Anterior cingulate cortex (tissue), 58 donors: ENCODE results near the gene PTRH2.
"Not testable (repeated sequence)": the region's sequence is repeated elsewhere in the genome, so short reads cannot be mapped to it uniquely, and the experiment has no call there.

Experiments used
- DNase-seq, 58 donors: peaks; one replicate each; lab custom pipeline; 2025; lab: John Stamatoyannopoulos, UW

PTRH2 gene

DNA sequence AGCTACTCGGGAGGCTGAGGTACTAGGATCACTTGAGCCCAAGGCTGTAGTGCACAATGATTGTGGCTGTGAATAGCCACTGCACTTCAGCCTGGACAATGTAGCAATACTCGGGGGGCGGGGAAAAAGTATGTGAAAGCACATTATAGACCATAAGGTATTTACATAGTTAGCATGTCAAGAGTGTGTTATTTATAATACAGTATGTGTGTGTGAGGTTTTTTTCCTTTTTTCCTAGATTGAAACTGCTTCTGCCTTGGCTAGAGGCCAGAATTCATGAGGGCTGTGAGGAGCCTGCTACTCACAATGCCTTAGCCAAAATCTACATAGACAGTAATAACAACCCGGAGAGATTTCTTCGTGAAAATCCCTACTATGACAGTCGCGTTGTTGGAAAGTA is 30.5 kb downstream of the PTRH2 start:
- no peak for DNase-seq

DNA sequence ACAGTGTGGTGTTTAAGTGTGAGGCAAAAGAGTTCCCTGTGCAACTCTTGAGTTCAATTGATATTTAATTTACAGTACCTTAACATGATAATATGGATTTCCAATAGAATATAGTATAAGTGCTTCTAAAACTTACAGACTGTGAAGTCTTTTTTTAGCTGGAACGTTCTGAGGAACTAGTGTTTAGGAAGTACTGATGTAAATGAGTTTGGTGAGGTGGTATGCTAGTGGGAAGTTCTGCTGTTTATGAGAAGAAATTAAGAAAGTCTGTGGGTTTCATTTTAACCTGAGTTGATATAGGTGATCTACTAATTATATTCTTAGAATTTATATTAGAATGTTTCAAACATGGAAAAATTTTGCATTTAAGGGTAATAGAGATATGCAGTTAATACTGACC is 32.0 kb downstream of the PTRH2 start:
- DNase-seq: no peak

DNA sequence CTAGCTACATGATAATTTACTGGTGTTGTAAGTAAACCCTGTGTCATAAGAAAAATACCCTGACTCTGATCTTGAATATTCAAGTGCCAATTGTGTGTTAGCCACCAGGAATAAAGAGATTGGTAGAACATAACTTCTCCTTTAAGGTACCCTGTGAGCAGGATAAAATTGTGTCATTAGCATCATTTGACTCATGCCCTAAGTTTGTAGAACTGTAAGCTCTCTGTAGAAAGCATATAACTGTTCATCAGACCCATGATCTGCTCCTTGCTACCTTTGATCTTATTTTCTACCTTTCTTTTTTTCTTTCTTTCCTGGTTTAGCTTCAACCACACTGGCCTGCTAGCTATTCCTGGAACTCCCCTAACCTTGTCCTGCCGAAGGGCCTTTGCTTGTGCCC is 35.8 kb downstream of the PTRH2 start:
- no peak for DNase-seq

DNA sequence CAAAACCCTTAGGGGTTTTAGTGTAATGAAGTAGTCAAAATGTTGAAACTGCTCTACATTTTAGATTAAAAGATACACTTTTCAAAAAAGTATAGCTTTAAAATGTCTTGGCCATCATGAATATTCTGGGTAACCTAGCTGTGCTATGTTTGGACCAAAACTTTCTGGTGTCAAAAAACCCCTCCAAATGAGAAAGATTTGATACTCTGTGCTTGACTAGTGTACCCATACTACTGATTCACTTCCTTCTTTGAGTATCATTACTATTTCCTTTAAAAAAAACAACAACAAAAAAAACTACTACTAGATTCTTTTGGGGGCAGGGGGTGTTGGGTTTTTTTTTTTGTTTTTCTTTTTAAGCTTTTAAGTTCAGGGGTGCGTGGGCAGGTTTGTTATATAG is 37.3 kb downstream of the PTRH2 start:
- DNase-seq: no peak

DNA sequence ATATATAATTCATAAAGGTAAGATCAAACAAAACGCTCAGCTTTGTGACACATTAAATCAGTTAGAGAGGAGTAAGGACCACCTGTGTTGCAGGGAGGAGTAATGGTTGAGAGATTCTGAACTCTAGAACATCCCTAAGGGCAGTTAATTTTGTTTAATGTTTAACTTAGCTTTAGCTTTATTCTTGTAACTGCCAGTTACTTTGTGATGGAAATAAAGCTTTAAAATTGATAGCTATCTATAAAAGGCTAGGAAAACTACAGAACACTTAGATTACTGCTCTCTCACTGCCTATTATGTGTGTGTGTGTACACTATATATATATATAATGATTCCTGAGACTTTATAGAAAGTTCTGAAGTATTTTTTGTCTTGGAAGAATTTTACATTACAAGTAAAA is 37.8 kb downstream of the PTRH2 start:
- no peak for DNase-seq

DNA sequence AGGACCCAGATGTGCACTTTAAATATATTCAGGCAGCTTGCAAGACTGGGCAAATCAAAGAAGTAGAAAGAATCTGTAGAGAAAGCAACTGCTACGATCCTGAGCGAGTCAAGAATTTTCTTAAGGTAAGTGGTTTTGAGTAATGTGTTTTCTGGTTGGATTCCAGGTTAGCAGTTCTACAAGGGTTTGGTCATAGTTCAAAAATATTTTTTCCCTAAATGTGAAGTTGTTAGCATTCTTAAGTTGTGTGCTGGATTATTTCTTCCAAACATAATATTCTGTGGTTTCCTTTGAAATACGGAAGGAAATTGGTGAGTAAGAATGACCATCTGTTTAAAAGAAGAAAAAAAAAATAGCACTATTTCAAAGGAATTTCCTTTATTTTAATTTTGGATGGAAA is 38.4 kb downstream of the PTRH2 start:
- no peak for DNase-seq

DNA sequence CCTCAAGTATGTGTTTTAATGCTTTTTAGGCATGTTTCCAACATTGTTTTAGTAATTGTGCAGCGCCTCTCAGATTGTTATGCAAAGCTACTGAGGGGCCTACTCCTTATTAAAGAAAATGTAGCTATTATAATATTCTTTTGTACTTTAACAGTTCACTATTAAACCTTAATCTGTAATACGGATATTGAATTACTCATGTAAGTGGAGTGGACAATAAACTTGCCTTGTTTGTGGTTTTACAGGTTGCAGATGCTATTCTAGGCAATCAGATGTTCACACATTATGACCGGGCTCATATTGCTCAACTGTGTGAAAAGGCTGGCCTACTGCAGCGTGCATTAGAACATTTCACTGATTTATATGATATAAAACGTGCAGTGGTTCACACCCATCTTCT is 41.0 kb downstream of the PTRH2 start:
- no peak for DNase-seq

DNA sequence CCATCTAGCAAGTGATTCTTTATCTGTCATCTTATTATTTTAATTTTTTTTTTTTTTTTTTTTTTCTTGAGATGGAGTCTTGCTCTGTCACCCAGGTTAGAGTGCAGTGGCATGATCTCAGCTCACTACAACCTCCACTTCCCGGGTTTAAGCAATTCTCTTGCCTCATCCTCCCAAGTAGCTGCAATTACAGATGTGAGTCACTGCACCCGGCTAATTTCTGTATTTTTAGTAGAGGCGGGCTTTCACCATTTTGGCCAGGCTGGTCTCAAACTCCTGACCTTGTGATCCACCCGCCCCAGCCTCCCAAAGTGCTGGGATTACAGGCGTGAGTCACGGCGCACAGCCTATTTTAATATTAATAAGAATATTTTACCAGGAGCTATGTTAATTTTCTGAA is 50.6 kb downstream of the PTRH2 start:
- DNase-seq: not testable (repeated sequence)

DNA sequence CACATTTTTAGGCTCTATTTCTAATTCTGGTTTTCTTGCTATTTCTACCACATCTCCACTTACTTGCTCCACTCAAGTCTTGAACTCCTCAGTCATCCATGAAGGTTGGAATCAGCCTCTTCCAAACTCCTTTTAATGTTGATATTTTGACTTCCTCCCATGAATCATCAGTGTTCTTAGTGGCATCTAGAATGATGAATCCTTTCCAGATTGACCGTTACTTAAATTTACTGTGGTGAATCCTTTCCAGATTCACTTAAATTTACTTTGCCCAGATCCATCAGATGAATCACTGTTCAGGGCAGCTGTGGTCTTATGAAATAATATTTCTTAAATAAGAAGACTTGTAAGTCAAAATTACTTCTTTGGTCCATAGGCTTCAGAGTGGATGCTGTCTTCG is 55.1 kb downstream of the PTRH2 start:
- DNase-seq: no peak

DNA sequence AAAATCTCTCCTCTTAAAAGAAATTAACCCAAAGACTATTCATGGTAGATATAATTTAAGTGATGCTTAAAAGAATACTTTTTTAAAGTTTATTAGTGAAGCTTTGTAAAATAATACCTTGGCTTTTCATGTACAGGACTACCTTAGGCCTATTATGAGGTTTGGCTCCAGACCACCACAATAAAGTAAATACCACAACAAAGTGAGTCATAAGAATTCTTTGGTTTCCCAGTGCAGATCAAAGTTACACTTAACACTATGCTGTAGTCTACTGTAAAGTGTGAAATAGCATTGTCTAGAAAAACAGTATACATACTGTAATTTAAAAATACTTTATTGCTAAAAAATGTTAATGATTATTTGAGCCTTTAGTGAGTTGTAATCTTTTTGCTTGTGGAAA is 55.9 kb downstream of the PTRH2 start:
- no peak for DNase-seq

DNA sequence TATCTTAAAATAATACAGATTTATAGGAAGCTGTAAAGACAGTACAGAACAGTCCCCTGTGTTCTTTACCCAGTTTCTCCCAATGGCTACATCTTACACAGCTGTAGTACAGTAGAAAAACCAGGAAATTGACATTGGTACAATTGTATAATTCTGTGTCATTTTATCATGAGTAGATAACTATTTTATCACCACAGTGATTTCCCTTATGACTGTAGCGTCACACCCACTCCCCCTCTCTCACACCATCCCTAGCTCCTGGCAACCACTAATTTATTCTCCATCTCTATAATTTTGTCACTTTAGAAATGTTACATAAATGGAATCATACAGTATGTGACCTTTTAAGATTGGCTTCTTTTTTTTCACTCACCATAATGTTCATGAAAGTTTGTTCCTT is 56.6 kb downstream of the PTRH2 start:
- DNase-seq: peak in 2 of 58 donors; percentile 2

DNA sequence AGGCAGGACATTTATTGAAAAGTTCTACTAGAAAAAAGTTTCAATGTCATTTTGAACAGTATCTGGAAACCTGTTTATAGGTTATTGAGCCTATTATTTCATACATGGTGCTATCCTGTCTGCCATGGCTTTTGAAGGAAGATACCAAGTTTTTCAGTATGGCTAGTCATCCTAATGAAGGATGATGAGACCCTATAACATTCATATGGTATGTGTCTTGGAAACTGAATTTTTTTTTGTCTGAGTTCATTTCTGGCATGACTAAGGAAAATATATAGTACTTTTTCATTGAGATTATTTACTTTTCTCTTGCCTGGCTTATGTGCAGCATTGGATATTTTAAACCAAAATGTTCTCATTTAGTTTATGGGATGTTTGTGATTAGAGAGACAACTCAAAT is 57.3 kb downstream of the PTRH2 start:
- no peak for DNase-seq
